DMS153 treated with DMSO at 0.1 percent for 48 hours (cell line): ENCODE results near the gene COLEC12.
"Not testable (repeated sequence)": the region's sequence is repeated elsewhere in the genome, so short reads cannot be mapped to it uniquely, and the experiment has no call there.

Source experiments
- DNase-seq: peaks from one replicate; lab custom pipeline; 2025; ENCODE audit not compliant: unreplicated experiment; lab: John Stamatoyannopoulos, UW

Gene COLEC12

DNA sequence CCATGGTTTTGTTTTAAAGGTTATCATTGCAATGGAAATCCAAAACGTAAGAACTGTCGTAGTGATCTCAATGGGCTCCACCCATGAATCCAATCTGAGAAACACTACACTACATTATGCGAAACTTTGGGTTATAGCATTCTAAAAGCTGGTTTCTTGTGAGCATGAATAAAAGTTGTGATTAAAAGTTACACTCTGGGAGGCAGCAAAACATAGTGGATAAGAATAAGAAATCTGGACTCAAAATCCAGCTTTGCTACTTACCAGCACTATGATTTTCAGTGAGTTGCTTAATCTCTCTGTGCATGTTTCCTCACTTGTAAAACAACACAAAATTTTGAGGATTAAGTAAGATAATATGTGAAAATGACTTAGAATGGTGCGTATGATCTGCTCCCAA lies 207.0 kb downstream of the COLEC12 start:
- DNase-seq, result no peak

DNA sequence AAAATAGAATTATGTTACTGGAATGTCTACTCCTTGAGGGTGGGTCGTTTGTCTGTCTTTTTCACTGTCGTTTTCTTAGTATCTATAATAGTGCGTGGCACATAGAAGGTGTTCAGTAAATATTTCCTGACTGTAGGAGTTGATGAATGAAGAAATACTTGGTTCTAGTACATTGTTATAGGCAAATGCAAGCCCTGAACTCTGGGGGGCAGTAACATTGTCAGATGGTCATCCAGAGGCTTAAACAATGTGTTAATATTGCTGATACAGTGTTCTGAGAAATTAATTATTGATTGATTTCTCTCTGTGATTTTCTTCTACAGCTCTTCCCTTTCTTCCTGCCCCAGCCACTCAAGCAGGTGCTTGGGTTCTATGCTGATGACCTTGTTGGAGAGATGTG lies 208.2 kb downstream of the COLEC12 start:
- DNase-seq, result no peak

DNA sequence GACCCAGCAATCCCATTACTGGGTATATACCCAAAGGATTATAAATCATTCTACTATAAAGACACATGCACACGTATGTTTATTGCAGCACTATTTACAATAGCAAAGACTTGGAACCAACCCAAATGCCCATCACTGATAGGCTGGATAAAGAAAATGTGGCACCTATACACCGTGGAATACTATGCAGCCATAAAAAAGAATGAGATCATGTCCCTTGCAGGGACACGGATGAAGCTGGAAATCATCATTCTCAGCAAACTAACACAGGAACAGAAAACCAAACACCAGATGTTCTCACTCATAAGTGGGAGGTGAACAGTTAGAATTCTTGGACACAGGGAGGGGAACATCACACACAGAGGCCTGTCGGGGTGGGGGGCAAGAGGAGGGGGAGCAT lies 210.5 kb downstream of the COLEC12 start:
- not testable (repeated sequence) for DNase-seq

DNA sequence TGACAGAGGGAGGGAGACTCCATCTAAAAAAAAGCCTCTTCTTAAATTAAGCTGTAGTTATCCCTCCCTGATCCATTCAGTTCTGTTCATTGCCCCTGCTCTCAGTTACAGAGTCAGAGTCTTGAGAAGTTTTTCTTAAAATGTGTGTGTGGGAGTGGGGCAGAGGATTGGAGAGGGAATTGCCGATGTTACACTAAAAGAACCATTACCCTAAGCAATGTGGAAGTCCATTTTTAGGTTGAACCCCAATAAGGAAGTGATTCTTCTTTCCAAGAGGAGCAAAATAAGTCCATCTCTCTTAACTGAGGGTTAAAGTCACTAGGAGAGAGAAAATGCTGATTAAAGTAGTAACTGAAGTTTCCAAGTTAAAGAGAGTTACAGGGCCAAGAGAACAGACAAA lies 211.5 kb downstream of the COLEC12 start:
- no peak for DNase-seq

DNA sequence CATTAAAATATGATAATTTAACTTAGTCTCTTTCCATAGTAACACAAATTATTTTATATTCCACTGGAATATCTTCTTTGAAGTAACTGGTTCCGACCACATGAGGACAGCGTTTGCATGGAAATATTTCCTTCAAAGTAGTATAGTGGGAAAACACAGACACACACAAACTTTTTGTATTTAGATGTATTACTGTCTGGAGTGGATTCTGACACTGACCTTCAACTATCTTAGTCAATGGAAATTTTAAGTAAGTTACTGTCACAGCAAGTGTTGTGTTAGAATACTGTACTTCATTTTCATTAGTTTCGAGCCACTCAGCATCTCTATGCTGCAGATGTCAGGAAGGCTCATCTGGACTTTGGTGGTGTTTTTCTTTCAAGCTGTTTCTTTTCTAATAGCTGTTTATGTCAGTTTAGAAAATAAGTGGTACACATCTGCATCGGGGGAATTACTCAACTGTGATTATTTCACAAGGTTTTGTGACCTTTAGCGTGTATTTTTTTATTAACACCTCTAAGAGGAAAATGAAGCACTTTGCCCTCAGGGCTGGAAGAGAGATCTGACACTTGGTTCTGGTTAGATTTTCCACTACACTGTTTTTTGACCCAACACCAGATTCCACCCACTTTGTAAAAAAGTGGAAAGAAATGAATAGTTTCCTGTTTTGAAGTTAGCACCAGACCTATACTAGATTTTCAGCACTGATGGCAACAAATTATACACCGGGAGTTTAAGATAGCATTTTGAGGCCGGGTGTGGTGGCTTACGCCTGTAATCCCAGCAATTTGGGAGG lies 213.8 kb downstream of the COLEC12 start:
- DNase-seq, result no peak

DNA sequence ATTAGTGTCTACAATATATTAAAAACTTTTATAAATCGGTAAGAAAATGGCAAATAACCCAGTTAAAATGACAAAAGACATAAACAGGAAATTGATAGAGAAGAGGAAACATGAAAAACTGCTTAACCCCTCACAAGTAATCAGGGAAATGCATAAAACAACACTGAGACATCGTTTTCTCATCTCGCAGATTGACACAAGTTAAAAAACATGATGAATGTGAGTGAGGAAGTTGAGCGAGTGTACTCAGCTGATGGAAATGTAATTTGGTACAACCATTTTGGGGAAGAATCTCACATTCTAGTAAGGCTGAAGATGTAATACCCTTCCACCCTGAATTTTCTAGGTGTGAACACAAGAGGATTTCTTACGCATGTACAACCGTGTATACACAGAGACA lies 214.7 kb downstream of the COLEC12 start:
- DNase-seq, result no peak

DNA sequence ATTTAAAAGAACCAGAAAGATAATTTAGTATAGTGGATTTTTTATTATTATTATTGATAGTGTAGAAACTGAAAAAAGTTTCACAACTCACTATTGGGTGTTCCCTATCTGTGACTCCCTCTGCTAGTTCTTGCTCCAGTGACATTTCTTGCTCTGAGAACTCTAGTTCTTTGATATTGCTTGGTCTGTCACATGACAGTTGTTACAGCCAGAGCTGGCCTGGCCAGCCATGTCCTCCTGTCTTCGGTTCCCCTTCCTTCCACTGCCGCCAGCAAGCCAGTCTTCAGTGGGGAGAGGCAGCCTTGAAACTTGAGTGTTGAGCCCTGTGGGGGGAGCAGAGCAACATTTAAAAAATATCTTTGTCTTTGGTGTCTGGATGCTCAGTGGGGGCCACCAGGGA lies 225.0 kb downstream of the COLEC12 start:
- DNase-seq, result no peak

DNA sequence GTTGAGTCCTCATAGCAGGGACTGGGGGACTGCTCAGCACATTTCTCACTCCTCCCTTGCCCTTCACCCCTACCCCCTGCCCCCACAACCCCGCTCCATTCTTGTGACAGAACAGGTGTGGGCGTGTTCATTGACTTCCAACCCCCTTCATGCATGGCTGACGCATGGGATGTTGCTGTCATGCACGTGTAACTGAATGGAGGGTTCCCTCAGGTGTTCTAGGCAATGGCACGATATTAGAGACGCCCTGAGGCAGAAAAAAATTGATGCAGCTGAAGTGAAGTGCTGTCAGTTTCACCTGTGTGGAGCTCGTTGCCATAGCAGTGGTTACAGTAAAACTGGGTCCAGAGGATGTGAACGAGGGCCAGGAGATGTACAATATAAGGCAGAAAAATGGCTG lies 226.2 kb downstream of the COLEC12 start:
- no peak for DNase-seq

DNA sequence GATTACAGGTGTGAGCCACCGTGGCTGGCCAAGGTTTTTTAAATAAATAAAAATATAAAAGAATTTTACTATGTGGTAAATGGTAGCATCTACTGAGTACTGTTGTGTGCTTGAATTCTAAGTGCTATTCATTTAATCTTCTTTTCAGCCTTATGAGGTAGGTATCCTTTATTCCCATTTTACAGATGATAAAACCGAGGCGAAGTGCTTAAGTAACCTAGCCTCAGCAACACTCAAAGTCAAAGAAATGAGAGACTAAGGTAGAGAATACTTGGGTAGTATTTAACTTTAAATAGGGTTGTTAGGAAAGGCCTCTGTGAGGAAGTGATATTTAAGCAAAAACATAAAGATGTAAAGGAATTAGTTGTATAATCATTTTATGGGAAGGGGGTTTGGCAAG lies 227.0 kb downstream of the COLEC12 start:
- DNase-seq, result no peak

DNA sequence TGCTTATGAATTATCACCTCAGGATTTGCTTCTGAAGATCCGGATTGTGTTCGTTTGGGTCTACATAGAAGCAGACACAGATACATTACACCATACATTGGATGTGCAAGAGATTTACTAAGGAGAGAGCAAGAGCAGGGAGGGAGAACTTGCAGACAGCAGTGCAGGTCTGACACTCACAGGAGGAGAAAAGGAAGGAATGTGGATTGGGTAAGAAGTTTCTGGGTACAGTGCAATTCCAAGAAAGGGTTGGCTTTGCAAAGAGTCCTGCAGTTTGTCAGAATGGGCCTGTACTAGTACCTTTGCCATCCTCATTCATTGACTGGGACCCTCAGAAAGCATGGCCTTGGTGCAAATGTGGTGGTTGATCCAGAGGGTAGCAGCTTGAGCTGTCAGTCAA lies 227.9 kb downstream of the COLEC12 start:
- no peak for DNase-seq

DNA sequence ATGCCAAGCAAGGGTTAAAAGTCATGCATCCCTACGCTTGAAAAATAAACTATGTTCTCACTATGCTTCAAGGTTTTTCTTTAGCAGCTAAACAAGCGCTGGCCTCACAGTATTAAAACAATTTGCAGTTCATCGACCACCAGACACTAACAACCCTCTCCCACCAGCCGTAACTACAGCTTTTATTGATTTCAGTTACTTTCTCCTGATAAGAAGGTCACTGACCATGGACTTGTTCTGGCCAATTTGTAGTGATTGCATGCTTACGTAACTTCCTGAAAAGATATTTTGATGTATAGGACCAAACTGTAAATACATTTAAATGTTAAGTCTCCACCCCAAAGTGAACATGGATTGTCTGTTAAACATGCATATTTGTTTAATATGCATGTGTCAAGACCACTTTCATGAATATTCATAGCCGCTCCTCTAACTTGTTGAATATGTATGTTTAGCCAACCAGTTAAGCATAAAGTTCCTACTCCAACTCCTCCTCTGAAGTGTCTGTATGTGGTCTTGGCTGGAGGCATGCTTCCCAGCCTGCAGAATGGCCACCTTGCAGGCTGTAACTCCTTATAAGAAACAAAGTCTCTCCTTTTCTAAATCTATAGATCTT lies 230.9 kb downstream of the COLEC12 start:
- DNase-seq, result no peak

DNA sequence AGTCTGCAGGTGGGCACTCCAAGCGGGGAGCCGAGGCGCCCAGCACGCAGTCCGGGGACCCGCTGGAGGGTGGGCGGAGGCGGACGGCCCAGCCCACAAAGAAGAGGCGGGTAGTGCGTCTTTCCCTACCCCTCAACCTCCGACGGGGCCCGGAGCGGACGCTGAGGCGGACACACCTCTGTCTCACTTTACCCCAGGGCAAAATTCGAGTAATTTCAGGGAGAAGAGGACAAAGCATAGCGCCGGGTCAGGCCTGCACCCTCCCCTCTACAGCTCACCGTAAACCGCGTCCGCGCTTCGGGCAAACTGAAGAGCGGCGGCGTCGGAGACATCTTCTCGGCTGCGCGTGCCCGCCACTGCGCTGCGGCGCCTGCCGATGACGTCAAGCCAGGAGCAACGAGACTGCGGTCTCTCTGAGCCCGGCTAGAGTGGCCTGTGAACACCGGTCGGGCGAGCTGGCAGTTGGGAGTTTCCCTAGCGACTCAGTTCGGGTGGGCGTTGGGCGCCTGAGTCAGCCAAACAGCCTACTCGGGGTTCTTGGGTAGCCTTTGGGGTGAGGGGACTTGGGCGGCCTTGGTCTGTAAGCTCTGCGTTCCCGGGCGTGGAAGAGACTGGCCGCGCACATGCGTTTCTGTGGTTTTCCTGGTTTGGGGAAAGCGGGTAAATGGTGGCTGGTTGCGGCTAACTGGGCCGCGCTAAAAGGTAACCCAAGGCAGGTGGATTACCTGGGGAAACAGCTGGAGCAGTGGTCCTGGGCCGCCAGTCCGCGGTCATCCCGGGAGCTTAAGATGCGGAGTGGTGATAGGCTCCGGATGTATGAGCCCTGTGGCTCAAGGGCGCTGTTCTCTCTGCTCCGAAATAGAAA lies 232.6 kb downstream of the COLEC12 start, which contains the start of gene THOC1:
THOC1 (minus strand) TSS at position 360 of the 865 bp plus-strand sequence; CDS start at position 332, 28 bp downstream.
- DNase-seq, result peak; percentile 35

DNA sequence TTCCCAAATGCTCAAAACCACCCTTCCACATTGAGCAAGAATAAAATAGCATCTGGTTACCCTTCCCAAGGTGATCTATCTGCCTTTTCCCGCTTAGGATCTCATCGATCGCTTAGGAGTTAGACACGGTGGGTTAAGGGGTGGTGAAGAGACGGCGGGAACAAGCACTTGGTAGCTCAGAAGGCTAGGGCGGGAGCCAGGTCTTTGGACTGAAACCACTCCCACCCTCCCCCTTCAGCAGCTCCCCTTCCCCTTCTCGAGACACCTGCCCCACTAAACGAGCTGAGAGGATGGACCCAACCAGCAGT lies 233.2 kb downstream of the COLEC12 start:
- no peak for DNase-seq
